SU-DHL-6 (cell line): ENCODE data around the gene RBFOX2.

Experiments
- H2AFZ ChIP-seq: fragments of 200-600 bp; sonication (generic); 2 replicates; pipeline ENCODE4 v1.6.1; 2014; ENCODE audit warnings: low read depth, mild to moderate bottlenecking, moderate library complexity, mixed read lengths, antibody characterized with exemption, low read length; ENCODE audit not compliant: severe bottlenecking
- H3F3A ChIP-seq: fragments of 200-600 bp; shearing (Covaris generic); 2 replicates; pipeline ENCODE4 v1.6.0; 2016; ENCODE audit warnings: antibody characterized with exemption, mild to moderate bottlenecking; ENCODE audit not compliant: insufficient read depth
- H3K27ac ChIP-seq: fragments of 200-600 bp; sonication (generic); 2 replicates; pipeline ENCODE4 v1.5.1; 2016; ENCODE audit warnings: low read depth, mild to moderate bottlenecking, low read length, moderate library complexity, mixed read lengths
- H3K27me3 ChIP-seq: fragments of 200-600 bp; sonication (generic), shearing (Covaris generic); 2 replicates; pipeline ENCODE4 v1.6.0; 2014; ENCODE audit warnings: mild to moderate bottlenecking, low read length
- H3K36me3 ChIP-seq: fragments of 200-600 bp; sonication (generic); 2 replicates; pipeline ENCODE4 v1.6.1; 2014; ENCODE audit warnings: mild to moderate bottlenecking, low read length, mixed read lengths
- H3K4me2 ChIP-seq: fragments of 300-600, 200-600 bp; shearing (Covaris generic), sonication (generic); 2 replicates; pipeline ENCODE4 v1.6.0; 2014; ENCODE audit warnings: low read length, low read depth, mild to moderate bottlenecking; ENCODE audit not compliant: poor library complexity, severe bottlenecking
- H3K4me3 ChIP-seq: fragments of 200-600 bp; sonication (generic); 2 replicates; pipeline ENCODE4 v1.5.1; 2014; ENCODE audit warnings: antibody characterized with exemption, low read length, mild to moderate bottlenecking, mixed read lengths; ENCODE audit not compliant: insufficient read depth, poor library complexity, severe bottlenecking
- H3K79me2 ChIP-seq: fragments of 200-600 bp; sonication (generic); 2 replicates; pipeline ENCODE4 v1.6.1; 2014; ENCODE audit warnings: mild to moderate bottlenecking, low read length, moderate library complexity; ENCODE audit not compliant: insufficient read depth
- H3K9ac ChIP-seq: fragments of 200-600 bp; sonication (generic); 2 replicates; pipeline ENCODE4 v1.7.0; 2014; ENCODE audit warnings: mild to moderate bottlenecking, low read length
- H3K9me2 ChIP-seq: fragments of 200-600 bp; sonication (generic); replicated peaks from 2 replicates; pipeline ENCODE4 v1.6.1; 2014; ENCODE audit warnings: low read length; ENCODE audit not compliant: insufficient read depth
- H3K9me3 ChIP-seq: fragments of 200-600 bp; sonication (generic); 2 replicates; pipeline ENCODE4 v1.6.1; 2014; ENCODE audit warnings: low read length, mixed read lengths; ENCODE audit not compliant: insufficient read depth
- H4K20me1 ChIP-seq: fragments of 200-600 bp; sonication (generic); 2 replicates; pipeline ENCODE4 v1.6.1; 2014; ENCODE audit warnings: low read depth, mild to moderate bottlenecking, antibody characterized with exemption, low read length, moderate library complexity, mixed read lengths
- EZH2phosphoT487 ChIP-seq: fragments of 200-600 bp; sonication (generic), shearing (Covaris generic); conservative IDR thresholded peaks from 2 replicates; pipeline ENCODE4 v1.6.1; 2018; ENCODE audit warnings: mild to moderate bottlenecking, antibody characterized with exemption, low read length, moderate library complexity, mixed read lengths
- TF ChIP-seq, protein P1 (sequence below): fragments of 200-600 bp; sonication (generic); IDR thresholded peaks from one replicate; pipeline ENCODE4 v1.5.1; 2017; ENCODE audit warnings: antibody characterized with exemption, mild to moderate bottlenecking, low read length, moderate library complexity; ENCODE audit not compliant: insufficient read depth, poor library complexity, severe bottlenecking

Gene RBFOX2

GRCh38 chr22:35984183-35985175 is 44.1 kb downstream of the RBFOX2 start:
- Histone ChIP-seq H2AFZ (no peak overlapping the region), H3F3A (no peaks in the 10 kb centered on the region), H3K79me2 (no peaks in the 10 kb centered on the region), H3K27ac (no peak overlapping the region), H3K4me2 (no peak overlapping the region), H3K36me3 (no peaks in the 10 kb centered on the region), H3K4me3 (no peak overlapping the region), H3K27me3 (no peaks in the 10 kb centered on the region), H3K9me3 (no peaks in the 10 kb centered on the region), H4K20me1 (no peaks in the 10 kb centered on the region), H3K9ac (no peak overlapping the region), H3K9me2 (no peaks in the 10 kb centered on the region)
- TF ChIP-seq, protein P1, sequence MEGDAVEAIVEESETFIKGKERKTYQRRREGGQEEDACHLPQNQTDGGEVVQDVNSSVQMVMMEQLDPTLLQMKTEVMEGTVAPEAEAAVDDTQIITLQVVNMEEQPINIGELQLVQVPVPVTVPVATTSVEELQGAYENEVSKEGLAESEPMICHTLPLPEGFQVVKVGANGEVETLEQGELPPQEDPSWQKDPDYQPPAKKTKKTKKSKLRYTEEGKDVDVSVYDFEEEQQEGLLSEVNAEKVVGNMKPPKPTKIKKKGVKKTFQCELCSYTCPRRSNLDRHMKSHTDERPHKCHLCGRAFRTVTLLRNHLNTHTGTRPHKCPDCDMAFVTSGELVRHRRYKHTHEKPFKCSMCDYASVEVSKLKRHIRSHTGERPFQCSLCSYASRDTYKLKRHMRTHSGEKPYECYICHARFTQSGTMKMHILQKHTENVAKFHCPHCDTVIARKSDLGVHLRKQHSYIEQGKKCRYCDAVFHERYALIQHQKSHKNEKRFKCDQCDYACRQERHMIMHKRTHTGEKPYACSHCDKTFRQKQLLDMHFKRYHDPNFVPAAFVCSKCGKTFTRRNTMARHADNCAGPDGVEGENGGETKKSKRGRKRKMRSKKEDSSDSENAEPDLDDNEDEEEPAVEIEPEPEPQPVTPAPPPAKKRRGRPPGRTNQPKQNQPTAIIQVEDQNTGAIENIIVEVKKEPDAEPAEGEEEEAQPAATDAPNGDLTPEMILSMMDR = no peak
- no peak for TF ChIP-seq EZH2phosphoT487

DNA sequence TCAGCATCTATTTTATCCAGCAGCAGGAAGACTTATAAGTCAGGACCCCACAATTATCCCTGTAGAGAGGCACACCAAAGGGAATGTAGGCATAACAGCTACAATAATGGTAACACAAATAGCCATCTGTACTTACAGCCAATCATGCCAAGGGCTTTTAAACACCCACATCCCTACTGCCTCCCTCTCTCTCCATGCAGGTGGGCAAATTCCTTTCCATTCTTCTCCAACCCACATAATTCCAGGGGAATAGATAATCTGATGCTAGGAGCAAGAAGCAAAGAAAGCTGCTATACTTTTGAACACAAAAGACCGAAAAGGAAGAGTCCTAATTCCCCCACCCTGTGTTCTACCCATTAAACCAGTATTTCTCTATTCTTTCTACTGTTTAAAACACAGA is 46.7 kb downstream of the RBFOX2 start:
- no peaks in the 10 kb centered on the region for H3K79me2 ChIP-seq
- H3K4me3 ChIP-seq = no peak overlapping the region
- H3K4me2 ChIP-seq = no peak overlapping the region
- H2AFZ ChIP-seq = no peak overlapping the region
- no peak overlapping the region for H3K27ac ChIP-seq
- no peaks in the 10 kb centered on the region for H3F3A ChIP-seq
- H3K9ac ChIP-seq = no peak overlapping the region
- no peaks in the 10 kb centered on the region for H3K9me2 ChIP-seq
- no peaks in the 10 kb centered on the region for H4K20me1 ChIP-seq
- no peaks in the 10 kb centered on the region for H3K36me3 ChIP-seq
- H3K27me3 ChIP-seq = no peaks in the 10 kb centered on the region
- no peaks in the 10 kb centered on the region for H3K9me3 ChIP-seq
- TF ChIP-seq EZH2phosphoT487 = no peak
- TF ChIP-seq, protein P1 = no peak

DNA sequence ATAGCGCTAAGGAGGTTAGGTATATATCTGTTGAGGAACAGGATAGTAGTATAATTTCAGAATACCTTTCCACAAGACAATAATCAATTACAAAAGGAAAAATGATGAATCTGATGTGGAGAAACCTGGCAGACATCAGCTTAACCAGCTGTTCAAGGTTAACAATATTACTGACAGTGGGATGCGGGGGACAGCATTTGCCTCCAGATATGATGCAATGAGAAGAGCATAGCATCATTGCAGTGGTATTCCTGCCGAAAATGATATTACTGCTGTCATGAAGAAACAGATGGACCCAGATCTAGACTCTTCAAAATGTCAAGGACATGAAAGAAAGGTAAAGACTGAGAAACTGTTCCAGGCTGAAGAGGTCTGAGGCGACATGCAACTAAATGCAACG is 49.7 kb downstream of the RBFOX2 start:
- no peaks in the 10 kb centered on the region for H3K9me2 ChIP-seq
- H3F3A ChIP-seq = no peaks in the 10 kb centered on the region
- H3K79me2 ChIP-seq = no peaks in the 10 kb centered on the region
- H3K4me2 ChIP-seq = no peak overlapping the region
- H4K20me1 ChIP-seq = no peaks in the 10 kb centered on the region
- no peaks in the 10 kb centered on the region for H3K27me3 ChIP-seq
- H3K27ac ChIP-seq = no peak overlapping the region
- H3K4me3 ChIP-seq = no peak overlapping the region
- no peaks in the 10 kb centered on the region for H3K36me3 ChIP-seq
- H3K9ac ChIP-seq = no peak overlapping the region
- no peak overlapping the region for H2AFZ ChIP-seq
- no peaks in the 10 kb centered on the region for H3K9me3 ChIP-seq
- TF ChIP-seq, protein P1 = no peak
- TF ChIP-seq EZH2phosphoT487 = no peak
